ENCODE measurements around the gene PALD1. TPM values are rescaled to one million over a fixed set of nuclear protein-coding genes. Genes with fewer than 3 reads are reported as not detected.
A peak's percentile ranks its signal among the peaks of the same experiment; 100 is the strongest.

PALD1 gene
- total RNA-seq: 1 to 10 TPM; 4.3 to 7.7 (median 5.7) TPM
- 2.8 TPM for polyA plus RNA-seq
- long read RNA-seq, donor 1, full-length matches to known transcripts: 1 of 9 reads
- long read RNA-seq, donor 1, partial matches to known transcripts: 4 of 9 reads
- long read RNA-seq, donor 1, other reads (novel, unspliced or antisense): 4 of 9 reads
- long read RNA-seq, donor 2, full-length matches to known transcripts: 3 of 14 reads
- long read RNA-seq, donor 2, partial matches to known transcripts: 8 of 14 reads
- long read RNA-seq, donor 2, other reads (novel, unspliced or antisense): 3 of 14 reads
- long read RNA-seq, donor 3, full-length matches to known transcripts: 3 of 34 reads
- long read RNA-seq, donor 3, partial matches to known transcripts: 20 of 34 reads
- long read RNA-seq, donor 3, other reads (novel, unspliced or antisense): 11 of 34 reads
- long read RNA-seq, donor 4, full-length matches to known transcripts: 3 of 9 reads
- long read RNA-seq, donor 4, partial matches to known transcripts: 4 of 9 reads
- long read RNA-seq, donor 4, other reads (novel, unspliced or antisense): 2 of 9 reads

DNA sequence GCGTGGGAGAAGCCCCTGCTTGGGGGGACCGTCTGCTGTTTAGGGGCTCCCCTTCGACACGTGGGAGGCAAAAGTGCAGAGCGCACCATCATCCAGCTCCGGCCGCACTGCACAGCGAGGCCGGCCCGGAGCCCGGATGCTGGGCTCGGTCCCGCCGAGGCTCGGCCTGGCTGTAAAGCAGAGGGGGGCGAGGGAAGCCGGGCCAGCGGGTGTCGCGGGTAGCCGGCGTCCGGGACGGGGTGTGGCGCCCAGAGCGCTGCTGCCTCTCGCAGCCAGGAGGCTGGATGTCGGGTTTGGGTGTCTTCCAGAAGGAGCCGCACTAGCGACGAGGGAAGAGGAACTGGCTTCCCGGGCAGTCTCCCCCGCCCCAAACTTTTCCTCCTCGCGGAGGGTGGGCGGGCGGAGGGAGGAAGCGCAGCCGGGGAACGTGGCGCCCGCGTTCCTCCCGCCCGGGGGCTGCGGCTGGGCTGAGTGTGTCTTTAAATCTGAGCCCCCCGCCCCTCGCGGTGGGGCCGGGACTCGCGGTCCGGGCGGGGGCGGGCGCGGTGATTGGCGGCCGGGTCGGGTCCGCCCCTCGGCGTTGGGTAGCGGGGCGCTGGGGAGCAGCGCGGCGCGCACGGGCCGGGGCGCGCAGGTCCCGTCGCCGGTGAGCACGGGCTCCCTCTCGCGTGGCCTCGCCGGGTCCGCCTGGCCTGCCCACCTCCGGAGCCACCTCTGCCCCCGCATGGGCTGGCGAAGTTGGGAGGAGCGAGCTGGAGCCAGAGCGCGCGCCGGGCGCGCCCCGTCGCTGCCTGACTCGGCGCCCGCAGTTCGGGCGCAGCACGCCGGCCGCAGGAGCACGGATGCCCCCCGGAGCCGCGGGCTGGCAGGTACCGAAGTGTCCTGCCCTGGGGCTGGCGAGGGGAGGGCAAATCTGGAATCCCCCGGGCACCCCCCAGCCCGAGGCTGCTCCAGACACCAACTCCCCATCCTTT lies at the start of gene PALD1:
Gene PALD1, plus strand, starts transcription at position 577 of the 974 bp plus-strand sequence. CDS start 47,185 bp downstream, outside the sequence.
- Histone ChIP-seq H3K27me3 (ENCODE audit: control insufficient read depth, insufficient read depth) (no peaks in the 10 kb centered on the region), H3K27ac (ENCODE audit: low read length) (peak within 1 kb of the TSS; percentile 9), H3K4me1 (ENCODE audit: control insufficient read depth, insufficient read depth, low read length) (peaks cover 18% of the 10 kb centered on the region), H3K4me3 (ENCODE audit: low read length) (peak within 1 kb of the TSS; percentile 70), H3K9me3 (ENCODE audit: control insufficient read depth, low read length) (no peaks in the 10 kb centered on the region)
- WGBS: under 1% methylated on average over 110 of the region's 110 CpGs
- ATAC-seq (peak; percentile 75 to 81), DNase-seq (peak; percentile 85 to 93 (median 93))
- intact Hi-C loops (cut with DNase I): no loop called here

DNA sequence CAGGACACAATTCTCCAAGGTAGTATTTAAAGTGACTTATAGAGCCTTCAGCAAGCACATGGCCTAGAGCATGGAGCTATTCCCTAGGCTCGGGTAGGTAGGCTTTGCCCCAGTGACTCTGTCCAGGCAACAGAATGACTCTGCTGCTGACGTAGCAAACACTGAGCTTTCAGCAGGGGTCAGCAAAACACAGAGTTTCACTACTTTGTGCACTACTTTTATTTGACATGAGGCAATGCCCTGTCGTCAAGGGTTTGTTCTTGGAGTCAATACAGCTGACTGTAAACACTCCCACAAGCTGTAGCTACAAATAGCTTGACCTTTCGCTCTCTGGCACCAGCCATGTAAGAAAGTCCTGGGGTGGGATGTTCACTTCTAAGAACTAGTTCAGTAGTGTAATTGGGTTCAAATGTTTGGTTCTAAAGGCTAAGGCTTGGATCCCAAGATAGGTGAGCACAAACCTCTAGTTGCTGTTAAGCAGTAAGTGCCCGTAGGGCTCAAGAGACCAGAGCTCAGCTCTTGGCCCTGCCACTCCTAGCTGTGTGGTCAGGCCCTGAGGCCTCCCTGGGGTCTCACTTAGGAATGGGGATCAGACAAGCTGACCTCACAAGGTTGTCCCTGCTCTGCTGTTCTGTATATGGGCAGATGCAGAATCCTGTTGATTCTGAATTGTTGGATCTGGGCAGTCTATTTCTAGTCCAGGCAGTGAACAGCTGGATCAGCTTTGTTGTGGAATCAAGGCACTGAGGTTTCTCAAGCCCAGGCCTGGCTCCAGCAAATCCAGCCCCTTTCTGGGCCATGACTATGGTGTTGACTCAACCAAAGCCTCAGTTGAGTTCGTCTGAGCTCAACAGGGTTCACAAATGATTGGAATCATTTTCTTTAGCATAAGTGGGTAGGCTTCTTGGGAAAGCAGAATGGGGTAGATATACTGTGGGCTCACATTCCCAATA lies 47.8 kb upstream of the PALD1 start:
- DNase-seq (peak; percentile 69 to 81 (median 77)), ATAC-seq (peak; percentile 86 to 88)
- H3K27ac ChIP-seq (ENCODE audit: low read length): peak overlapping the region; percentile 96
- H3K4me1 ChIP-seq (ENCODE audit: control insufficient read depth, insufficient read depth, low read length): peaks cover 33% of the 10 kb centered on the region
- H3K27me3 ChIP-seq (ENCODE audit: control insufficient read depth, insufficient read depth): no peaks in the 10 kb centered on the region
- intact Hi-C loops (cut with DNase I): no loop called here
- H3K4me3 ChIP-seq (ENCODE audit: low read length): no peak overlapping the region
- no peaks in the 10 kb centered on the region for H3K9me3 ChIP-seq (ENCODE audit: control insufficient read depth, low read length)
- WGBS: 27% methylated on average over 6 of the region's 6 CpGs

DNA sequence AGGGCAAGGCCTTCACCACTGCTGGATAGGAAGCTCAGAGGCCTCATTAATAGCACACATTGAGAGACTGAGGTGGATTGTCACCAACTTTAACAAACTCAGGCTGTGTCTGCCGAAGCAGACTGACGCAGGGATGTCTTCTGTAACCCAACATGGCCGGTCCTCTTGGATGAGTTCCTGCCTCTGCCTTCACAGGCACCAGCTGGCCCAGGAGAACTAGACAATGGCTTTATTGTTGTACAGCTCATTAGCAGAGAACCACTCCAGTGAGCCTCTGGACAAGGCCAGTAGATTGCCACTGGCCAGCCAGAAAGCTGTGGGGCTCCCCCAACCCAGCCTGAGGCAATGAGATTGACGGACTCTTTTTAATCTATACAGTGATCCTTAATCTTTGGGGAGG lies 46.5 kb upstream of the PALD1 start:
- WGBS: 47% methylated on average over 4 of the region's 4 CpGs
- Histone ChIP-seq H3K9me3 (ENCODE audit: control insufficient read depth, low read length) (no peaks in the 10 kb centered on the region), H3K27me3 (ENCODE audit: control insufficient read depth, insufficient read depth) (no peaks in the 10 kb centered on the region), H3K27ac (ENCODE audit: low read length) (peak overlapping the region; percentile 96), H3K4me3 (ENCODE audit: low read length) (no peak overlapping the region), H3K4me1 (ENCODE audit: control insufficient read depth, insufficient read depth, low read length) (peaks cover 33% of the 10 kb centered on the region)
- peak; percentile 57 to 66 for ATAC-seq
- intact Hi-C loops (cut with DNase I): no loop called here
- peak; percentile 69 to 81 (median 80) for DNase-seq

DNA sequence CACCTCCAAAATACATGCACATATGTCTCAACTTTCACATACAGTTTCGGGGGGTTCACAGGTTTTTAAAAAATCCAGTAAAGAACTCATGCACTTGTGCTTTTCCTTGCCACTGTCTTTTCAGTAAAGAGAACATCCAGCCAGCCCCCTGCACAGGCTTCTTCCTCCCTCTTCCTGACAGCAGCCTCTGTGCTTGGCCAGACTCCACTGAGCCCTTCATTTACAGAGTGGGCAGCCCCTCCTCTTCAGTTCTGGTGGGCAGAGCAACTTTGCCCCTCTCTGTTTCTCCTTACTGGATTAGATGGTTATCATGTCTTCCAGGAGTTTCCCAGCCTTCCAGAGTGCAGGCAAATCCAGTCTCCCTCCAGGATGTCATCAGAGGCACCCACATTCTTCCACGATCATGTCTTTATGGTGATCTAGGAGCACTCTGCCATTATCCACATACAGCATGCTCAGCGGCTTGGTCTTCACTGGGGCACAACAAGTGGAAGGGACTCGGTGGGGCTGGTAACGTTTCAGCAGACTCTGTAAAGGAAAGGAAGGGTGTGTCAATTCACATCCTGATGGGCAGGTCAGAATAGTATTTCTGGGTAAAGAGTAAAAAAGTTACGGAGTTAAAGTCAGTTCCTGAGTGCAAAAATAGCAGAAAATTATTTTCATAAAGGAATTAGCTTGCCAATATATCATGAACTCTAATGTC lies 45.9 kb upstream of the PALD1 start:
- WGBS: 59% methylated on average over 6 of the region's 6 CpGs
- Histone ChIP-seq H3K27me3 (ENCODE audit: control insufficient read depth, insufficient read depth) (no peaks in the 10 kb centered on the region), H3K4me3 (ENCODE audit: low read length) (no peak overlapping the region), H3K27ac (ENCODE audit: low read length) (peak overlapping the region; percentile 41), H3K4me1 (ENCODE audit: control insufficient read depth, insufficient read depth, low read length) (peaks cover 33% of the 10 kb centered on the region), H3K9me3 (ENCODE audit: control insufficient read depth, low read length) (no peaks in the 10 kb centered on the region)
- intact Hi-C loops (cut with DNase I): no loop called here
- peak in 1 of 2 donors; percentile 19 for ATAC-seq
- peak in 1 of 3 donors; percentile 54 for DNase-seq

DNA sequence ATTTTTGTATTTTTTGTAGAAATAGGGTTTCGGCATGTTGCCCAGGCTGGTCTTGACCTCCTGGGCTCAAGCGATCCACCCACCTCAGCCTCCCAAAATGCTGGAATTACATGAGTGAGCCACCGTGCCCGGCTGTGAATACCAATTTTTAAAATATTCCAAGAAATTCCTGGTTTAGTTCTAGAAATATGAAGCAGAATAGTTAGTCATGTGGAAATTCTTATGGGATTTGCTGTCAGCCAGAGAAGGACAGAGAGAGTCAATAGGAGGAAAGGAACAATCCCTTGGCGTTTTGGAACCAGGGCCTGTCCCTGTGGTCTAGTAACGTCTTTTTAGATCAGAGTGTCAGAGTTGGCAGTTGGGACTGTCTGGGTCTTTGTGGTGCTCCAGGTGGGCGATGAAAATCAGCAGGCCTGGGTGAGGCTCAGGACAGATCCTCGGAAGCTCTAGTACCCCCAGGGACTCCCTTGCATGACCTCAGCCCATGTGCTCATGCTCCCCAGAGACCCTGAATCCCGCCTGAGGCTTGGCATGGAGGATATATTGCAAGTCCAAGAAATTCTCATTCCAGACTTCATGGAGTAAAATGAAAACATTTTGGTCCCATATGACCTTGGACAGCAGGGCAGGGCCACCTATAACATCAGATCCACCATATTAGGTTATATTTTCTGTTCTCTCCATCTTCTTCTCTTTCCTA lies 44.8 kb upstream of the PALD1 start:
- no peaks in the 10 kb centered on the region for H3K9me3 ChIP-seq (ENCODE audit: control insufficient read depth, low read length)
- H3K27ac ChIP-seq (ENCODE audit: low read length): no peak overlapping the region
- WGBS: 63% methylated on average over 9 of the region's 9 CpGs
- H3K4me3 ChIP-seq (ENCODE audit: low read length): no peak overlapping the region
- DNase-seq: peak in 1 of 3 donors; percentile 64
- ATAC-seq: peak; percentile 7 to 8
- intact Hi-C loops (cut with DNase I): no loop called here
- no peaks in the 10 kb centered on the region for H3K27me3 ChIP-seq (ENCODE audit: control insufficient read depth, insufficient read depth)
- peaks cover 33% of the 10 kb centered on the region for H3K4me1 ChIP-seq (ENCODE audit: control insufficient read depth, insufficient read depth, low read length)

DNA sequence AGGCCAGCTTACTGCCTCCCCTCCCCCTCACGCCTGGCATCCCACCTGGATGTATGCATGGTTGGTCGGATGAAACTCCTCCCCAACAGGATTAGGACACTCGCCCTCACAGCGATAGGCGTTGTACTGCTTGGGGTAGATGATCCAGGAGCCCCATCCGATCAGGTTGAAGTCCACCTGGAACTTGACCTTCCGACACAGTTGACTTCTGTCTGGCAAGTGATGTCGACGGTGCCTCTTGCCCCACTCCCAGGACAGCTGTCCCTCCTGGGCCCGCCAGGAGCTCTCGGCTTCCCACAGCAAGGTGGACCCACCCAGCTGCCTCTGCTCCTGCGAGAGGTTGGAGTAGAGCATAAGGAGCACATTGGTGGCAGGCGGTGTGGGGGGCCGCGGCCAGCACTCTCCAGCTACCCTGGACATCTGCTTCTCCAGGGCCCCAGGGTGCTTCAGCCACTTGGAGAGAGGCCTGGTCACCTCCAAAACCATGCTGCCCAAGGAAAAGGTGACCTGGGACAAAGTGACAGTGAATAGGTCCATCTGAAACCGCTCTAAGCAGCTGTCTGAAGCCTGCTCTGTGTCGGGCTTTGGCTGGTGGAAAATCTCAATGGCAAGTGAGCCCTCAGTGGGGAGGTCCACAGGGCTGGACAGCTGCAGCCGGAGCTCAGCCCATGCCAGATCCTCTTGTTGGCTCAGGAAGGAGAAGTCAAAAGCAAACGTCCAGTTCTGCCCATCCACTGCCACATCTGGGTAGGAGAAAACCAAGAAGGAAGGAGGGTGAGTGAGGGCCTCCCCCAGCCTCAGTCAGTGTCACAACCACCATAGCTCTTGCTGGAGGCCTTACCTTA lies 43.1 kb upstream of the PALD1 start:
- peaks cover 26% of the 10 kb centered on the region for H3K4me1 ChIP-seq (ENCODE audit: control insufficient read depth, insufficient read depth, low read length)
- no peak overlapping the region for H3K4me3 ChIP-seq (ENCODE audit: low read length)
- no peak overlapping the region for H3K27ac ChIP-seq (ENCODE audit: low read length)
- ATAC-seq (no peak), DNase-seq (peak in 1 of 3 donors; percentile 48)
- WGBS: 94% methylated on average over 19 of the region's 19 CpGs
- H3K9me3 ChIP-seq (ENCODE audit: control insufficient read depth, low read length): no peaks in the 10 kb centered on the region
- no peaks in the 10 kb centered on the region for H3K27me3 ChIP-seq (ENCODE audit: control insufficient read depth, insufficient read depth)
- intact Hi-C loops (cut with DNase I): no loop called here

DNA sequence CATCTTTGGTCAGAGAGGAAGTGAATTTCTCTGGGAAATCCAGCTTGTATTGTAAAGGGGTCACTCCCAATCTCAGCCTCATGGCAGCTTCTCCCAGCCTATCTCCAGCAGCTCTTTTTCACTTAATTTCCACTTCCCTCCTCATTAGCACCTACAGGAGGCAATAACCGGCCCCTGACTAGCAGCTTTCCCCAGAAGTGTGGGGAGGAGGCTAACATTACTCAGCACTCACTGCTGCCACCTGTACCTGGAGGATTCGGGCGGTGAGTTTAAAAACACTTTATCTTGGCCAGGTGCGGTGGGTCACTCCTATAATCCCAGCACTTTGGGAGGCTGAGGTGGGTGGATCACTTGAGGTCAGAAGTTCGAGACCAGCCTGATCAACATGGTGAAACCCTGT lies 40.8 kb upstream of the PALD1 start:
- no peak overlapping the region for H3K27ac ChIP-seq (ENCODE audit: low read length)
- H3K9me3 ChIP-seq (ENCODE audit: control insufficient read depth, low read length): no peaks in the 10 kb centered on the region
- H3K4me1 ChIP-seq (ENCODE audit: control insufficient read depth, insufficient read depth, low read length): peaks cover 7% of the 10 kb centered on the region
- 74% methylated on average over 5 of the region's 5 CpGs for WGBS
- no peaks in the 10 kb centered on the region for H3K27me3 ChIP-seq (ENCODE audit: control insufficient read depth, insufficient read depth)
- DNase-seq: no peak
- no peak for ATAC-seq
- no peak overlapping the region for H3K4me3 ChIP-seq (ENCODE audit: low read length)
- intact Hi-C loops (cut with DNase I): no loop called here

DNA sequence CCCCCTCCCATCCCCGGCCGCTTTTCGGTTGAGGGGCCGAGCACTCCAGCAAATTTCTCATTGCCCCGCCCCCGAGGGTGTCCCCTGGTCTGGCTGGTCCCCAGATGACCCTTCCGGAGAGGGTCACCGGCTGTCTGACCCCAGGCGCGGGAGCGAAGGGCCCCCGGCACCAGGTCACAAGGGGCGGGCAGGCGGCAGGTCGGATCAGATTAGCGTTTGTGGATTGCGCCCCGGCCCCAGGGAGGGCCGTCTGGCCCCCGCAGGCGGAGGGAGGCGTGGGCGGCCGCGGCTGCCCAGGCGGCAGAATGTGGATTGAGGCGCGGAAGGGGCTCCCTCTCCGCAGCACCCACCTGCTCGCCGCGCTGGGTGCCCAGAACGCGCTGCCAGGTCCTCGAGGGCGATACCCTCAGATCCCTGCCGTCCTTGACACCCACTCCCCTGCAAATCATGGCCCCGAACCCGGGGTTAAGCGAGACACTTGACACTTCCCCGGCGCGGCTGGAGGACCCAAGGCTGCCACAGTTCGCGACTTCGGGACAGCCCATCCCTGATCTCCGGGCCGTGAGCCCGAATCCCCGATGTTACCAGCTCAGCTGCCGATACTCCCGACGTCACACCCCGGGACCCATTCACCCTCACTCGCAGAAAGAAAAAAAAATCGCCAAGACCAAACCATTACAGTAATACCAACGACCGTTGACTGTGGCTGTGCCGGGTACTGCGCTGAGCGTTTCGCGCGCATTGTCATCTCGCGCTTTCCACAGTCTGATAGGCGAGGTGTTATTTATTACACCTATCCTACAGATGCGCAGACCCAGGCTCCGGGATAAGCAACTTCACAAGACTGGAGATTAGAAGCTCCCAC lies 38.0 kb upstream of the PALD1 start:
- H3K4me3 ChIP-seq (ENCODE audit: low read length): peak overlapping the region; percentile 22
- H3K4me1 ChIP-seq (ENCODE audit: control insufficient read depth, insufficient read depth, low read length): no peaks in the 10 kb centered on the region
- no peak overlapping the region for H3K27ac ChIP-seq (ENCODE audit: low read length)
- no peaks in the 10 kb centered on the region for H3K27me3 ChIP-seq (ENCODE audit: control insufficient read depth, insufficient read depth)
- ATAC-seq (peak; percentile 23 to 52), DNase-seq (peak in 1 of 3 donors; percentile 51)
- H3K9me3 ChIP-seq (ENCODE audit: control insufficient read depth, low read length): no peaks in the 10 kb centered on the region
- WGBS: 3% methylated on average over 69 of the region's 69 CpGs
- intact Hi-C loops (cut with DNase I): no loop called here

Data from right cardiac atrium (tissue), 5 donors.